Brain microvascular endothelial cell (primary cell): ENCODE results near the gene PLCD3.
A peak's percentile ranks its signal among the peaks of the same experiment; 100 is the strongest.

Source experiments
- DNase-seq: peaks from one replicate; pipeline ENCODE4 v3.0.0-alpha.2; 2020
- H3K27ac ChIP-seq: fragments of 250-450 bp; sonication (Bioruptor Pico); 2 replicates; pipeline ENCODE4 v1.5.1; 2020; ENCODE audit warnings: mild to moderate bottlenecking, moderate library complexity
- H3K27me3 ChIP-seq: fragments of 250-450 bp; sonication (Bioruptor Pico); replicated peaks from 2 replicates; pipeline ENCODE4 v1.5.1; 2020; ENCODE audit warnings: mild to moderate bottlenecking
- H3K36me3 ChIP-seq: fragments of 250-450 bp; sonication (Bioruptor Pico); replicated peaks from 2 replicates; pipeline ENCODE4 v1.5.1; 2020; ENCODE audit warnings: mild to moderate bottlenecking
- H3K4me3 ChIP-seq: 2 replicates; pipeline ENCODE4 v1.5.1; 2011; ENCODE audit warnings: low read depth, mild to moderate bottlenecking, control low read depth, low read length, moderate library complexity
- CTCF ChIP-seq: IDR thresholded peaks from 2 replicates; pipeline ENCODE4 v1.5.1; 2011; ENCODE audit warnings: low read depth, mild to moderate bottlenecking, moderate library complexity, low read length, control low read depth, inconsistent platforms; ENCODE audit errors: missing control alignments
- in situ Hi-C: cut with HindIII; loops from 2 replicates; pipeline ENCODE4 v1.10.0; 2017; ENCODE audit warnings: low sequenced_read_pairs, low pct_ligation_motif_present

Gene PLCD3

GRCh38 chr17:45147581-45148182 lies 15.4 kb upstream of the PLCD3 start:
- no peaks in the 10 kb centered on the region for H3K27me3 ChIP-seq
- in situ Hi-C loops = no loop called here
- peak overlapping the region; percentile 69 for H3K4me3 ChIP-seq
- H3K36me3 ChIP-seq = no peaks in the 10 kb centered on the region
- H3K27ac ChIP-seq = peak overlapping the region; percentile 98
- TF ChIP-seq CTCF = no peak
- peak; percentile 86 for DNase-seq

- peak overlapping the region; percentile 69 for H3K4me3 ChIP-seq
These were observed 14.7 kb upstream of the PLCD3 start for GRCh38 chr17:45146890-45147580.

GRCh38 chr17:45146592-45146889 lies 14.2 kb upstream of the PLCD3 start:
- in situ Hi-C loops = no loop called here
- no peak for TF ChIP-seq CTCF
- Histone ChIP-seq H3K27ac (no peak overlapping the region), H3K36me3 (no peaks in the 10 kb centered on the region), H3K27me3 (no peaks in the 10 kb centered on the region), H3K4me3 (no peak overlapping the region)
- no peak for DNase-seq

More at GRCh38 chr17:45146890-45147580, 14.7 kb upstream of the PLCD3 start:
- peak overlapping the region; percentile 98 for H3K27ac ChIP-seq
- no peaks in the 10 kb centered on the region for H3K27me3 ChIP-seq
- TF ChIP-seq CTCF = no peak
- in situ Hi-C loops = no loop called here
- peak; percentile 82 for DNase-seq
- H3K36me3 ChIP-seq = no peaks in the 10 kb centered on the region

GRCh38 chr17:45146166-45146565 lies 13.9 kb upstream of the PLCD3 start:
- no peak for DNase-seq
- H3K4me3 ChIP-seq = no peak overlapping the region
- H3K36me3 ChIP-seq = no peaks in the 10 kb centered on the region
- no peak overlapping the region for H3K27ac ChIP-seq
- H3K27me3 ChIP-seq = no peaks in the 10 kb centered on the region
- no peak for TF ChIP-seq CTCF
- in situ Hi-C loops = no loop called here

- no peak overlapping the region for H3K27ac ChIP-seq
- no peak overlapping the region for H3K4me3 ChIP-seq
- TF ChIP-seq CTCF = no peak
- in situ Hi-C loops = no loop called here
- no peaks in the 10 kb centered on the region for H3K36me3 ChIP-seq
- H3K27me3 ChIP-seq = no peaks in the 10 kb centered on the region
- DNase-seq = no peak
These were observed 12.7 kb upstream of the PLCD3 start for GRCh38 chr17:45145035-45145389.
